HCT116 (cell line): ENCODE data around the gene C14orf93.

Experiments
- MAX ChIP-seq: IDR thresholded peaks from 2 replicates; pipeline ENCODE4 v1.6.1; 2012
- TF ChIP-seq, protein P1 (sequence below), 3 experiments: fragments of 200-600 bp in 1 of 3; sonication (generic) in 1 of 3; IDR thresholded peaks in 2 of 3; conservative IDR thresholded peaks in 1 of 3; 2 replicates each; pipeline ENCODE4 v1.5.1; 2012 to 2017; ENCODE audit warnings: low read depth in 2 of 3, low read length in 2 of 3, antibody characterized with exemption in 1 of 3, borderline replicate concordance in 1 of 3, control low read depth in 1 of 3, mild to moderate bottlenecking in 1 of 3, mixed read lengths in 1 of 3, mixed run types in 1 of 3, moderate library complexity in 1 of 3; ENCODE audit not compliant: insufficient read depth in 1 of 3

DNA sequence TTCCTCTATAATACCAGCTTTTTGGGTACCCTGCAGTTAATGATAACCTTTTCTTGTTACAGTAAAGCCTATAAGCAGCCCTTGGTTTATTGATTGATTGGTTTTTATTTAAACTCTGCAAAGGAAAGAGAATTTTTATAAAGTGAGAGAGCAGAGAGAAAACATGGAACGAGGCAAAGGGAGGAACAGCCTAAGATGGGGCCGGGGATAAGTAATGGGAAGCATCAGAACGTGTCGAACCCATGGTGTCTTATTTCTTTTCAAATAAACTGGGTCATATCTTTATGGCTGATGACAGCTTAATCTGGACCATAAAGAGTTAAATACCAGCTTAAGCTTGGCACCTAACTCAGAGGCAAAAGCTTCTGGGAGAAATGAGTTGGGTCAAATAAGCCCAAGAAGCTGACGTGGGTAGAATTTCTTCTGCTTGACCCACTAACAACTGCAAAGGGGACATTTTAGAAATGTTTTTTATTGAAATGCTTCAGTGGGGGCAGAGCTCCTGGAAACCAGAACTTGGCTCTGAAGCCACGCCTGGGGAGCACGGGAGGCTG is 12.0 kb upstream of the C14orf93 start:
- TF ChIP-seq, protein P1, sequence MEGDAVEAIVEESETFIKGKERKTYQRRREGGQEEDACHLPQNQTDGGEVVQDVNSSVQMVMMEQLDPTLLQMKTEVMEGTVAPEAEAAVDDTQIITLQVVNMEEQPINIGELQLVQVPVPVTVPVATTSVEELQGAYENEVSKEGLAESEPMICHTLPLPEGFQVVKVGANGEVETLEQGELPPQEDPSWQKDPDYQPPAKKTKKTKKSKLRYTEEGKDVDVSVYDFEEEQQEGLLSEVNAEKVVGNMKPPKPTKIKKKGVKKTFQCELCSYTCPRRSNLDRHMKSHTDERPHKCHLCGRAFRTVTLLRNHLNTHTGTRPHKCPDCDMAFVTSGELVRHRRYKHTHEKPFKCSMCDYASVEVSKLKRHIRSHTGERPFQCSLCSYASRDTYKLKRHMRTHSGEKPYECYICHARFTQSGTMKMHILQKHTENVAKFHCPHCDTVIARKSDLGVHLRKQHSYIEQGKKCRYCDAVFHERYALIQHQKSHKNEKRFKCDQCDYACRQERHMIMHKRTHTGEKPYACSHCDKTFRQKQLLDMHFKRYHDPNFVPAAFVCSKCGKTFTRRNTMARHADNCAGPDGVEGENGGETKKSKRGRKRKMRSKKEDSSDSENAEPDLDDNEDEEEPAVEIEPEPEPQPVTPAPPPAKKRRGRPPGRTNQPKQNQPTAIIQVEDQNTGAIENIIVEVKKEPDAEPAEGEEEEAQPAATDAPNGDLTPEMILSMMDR (IDR thresholded peaks at IDR 0.05 in 2 of 3, conservative IDR thresholded peaks at IDR 0.05 in 1 of 3; ENCODE audit: borderline replicate concordance in 1 of 3, insufficient read depth in 1 of 3, low read depth in 2 of 3, low read length in 2 of 3), result no peak
- no peak for TF ChIP-seq MAX
